Smooth muscle cell (in vitro differentiated cells): ENCODE measurements around the gene PTGS1. TPM values are rescaled to one million over a fixed set of nuclear protein-coding genes. Genes with fewer than 3 reads are reported as not detected.
A peak's percentile ranks its signal among the peaks of the same experiment; 100 is the strongest.

Source experiments
- DNase-seq: peaks from one replicate; lab custom pipeline; 2025; ENCODE audit not compliant: unreplicated experiment; lab: John Stamatoyannopoulos, UW
- H2AFZ ChIP-seq: fragments of 200-600 bp; sonication (generic); 2 replicates; pipeline ENCODE4 v1.6.0; 2016; ENCODE audit warnings: antibody characterized with exemption, low read depth, mild to moderate bottlenecking
- H3F3A ChIP-seq: fragments of 200-600 bp; sonication (generic); 2 replicates; pipeline ENCODE4 v1.6.0; 2017; ENCODE audit warnings: antibody characterized with exemption, low read depth
- H3K27ac ChIP-seq: fragments of 200-600 bp; sonication (generic); 2 replicates; pipeline ENCODE4 v1.5.1; 2016; ENCODE audit warnings: low read depth, mild to moderate bottlenecking
- H3K27me3 ChIP-seq: fragments of 200-600 bp; sonication (generic); 2 replicates; pipeline ENCODE4 v1.6.1; 2016; ENCODE audit warnings: low read depth, mild to moderate bottlenecking
- H3K36me3 ChIP-seq: fragments of 200-600 bp; sonication (generic); 2 replicates; pipeline ENCODE4 v1.5.1; 2016; ENCODE audit warnings: low read depth
- H3K4me1 ChIP-seq: fragments of 200-600 bp; sonication (generic); 2 replicates; pipeline ENCODE4 v1.5.1; 2016; ENCODE audit warnings: low read depth
- H3K4me2 ChIP-seq: fragments of 200-600 bp; sonication (generic); 2 replicates; pipeline ENCODE4 v1.6.0; 2016; ENCODE audit warnings: mild to moderate bottlenecking
- H3K4me3 ChIP-seq: fragments of 200-600 bp; sonication (generic); 2 replicates; pipeline ENCODE4 v1.5.1; 2016; ENCODE audit warnings: mild to moderate bottlenecking
- H3K79me2 ChIP-seq: fragments of 200-600 bp; sonication (generic); 2 replicates; pipeline ENCODE4 v1.6.0; 2016; ENCODE audit warnings: low read depth, mild to moderate bottlenecking
- H3K9ac ChIP-seq: fragments of 200-600 bp; sonication (generic); 2 replicates; pipeline ENCODE4 v1.6.0; 2016; ENCODE audit warnings: low read depth
- H3K9me3 ChIP-seq: fragments of 200-600 bp; sonication (generic); replicated peaks from 2 replicates; pipeline ENCODE4 v1.5.1; 2016; ENCODE audit warnings: low read depth
- H4K20me1 ChIP-seq: fragments of 200-600 bp; sonication (generic); 2 replicates; pipeline ENCODE4 v1.6.0; 2016; ENCODE audit warnings: low read depth
- CTCF ChIP-seq: fragments of 200-600 bp; sonication (generic); IDR thresholded peaks from 2 replicates; pipeline ENCODE4 v1.5.1; 2017; ENCODE audit warnings: borderline replicate concordance, mild to moderate bottlenecking, antibody characterized with exemption; ENCODE audit not compliant: insufficient read depth, poor library complexity, severe bottlenecking
- WGBS: methylation state at CpG from one replicate; pipeline ENCODE4 v1.1.7; 2016; ENCODE audit warnings: low lambda C conversion rate; 5-methylcytosine and 5-hydroxymethylcytosine counted together
- polyA plus RNA-seq: library from polyadenylated mRNA; unstranded; fragments of >200 nt; fragmentation: Nextera tagmentation; extraction: Ambion mirVana; gene quantifications from 2 replicates; pipeline ENCODE4 v1.2.1, GENCODE V29; 2016
- total RNA-seq: library from RNA; depleted of rRNA; stranded (reverse); fragments of >200 nt; gene quantifications from 2 replicates; pipeline ENCODE4 v1.2.3, GENCODE V29; 2014

PTGS1 gene
- total and polyA plus RNA-seq, 2 experiments from 2014 or later, result 0.06 to 2.3 TPM

DNA sequence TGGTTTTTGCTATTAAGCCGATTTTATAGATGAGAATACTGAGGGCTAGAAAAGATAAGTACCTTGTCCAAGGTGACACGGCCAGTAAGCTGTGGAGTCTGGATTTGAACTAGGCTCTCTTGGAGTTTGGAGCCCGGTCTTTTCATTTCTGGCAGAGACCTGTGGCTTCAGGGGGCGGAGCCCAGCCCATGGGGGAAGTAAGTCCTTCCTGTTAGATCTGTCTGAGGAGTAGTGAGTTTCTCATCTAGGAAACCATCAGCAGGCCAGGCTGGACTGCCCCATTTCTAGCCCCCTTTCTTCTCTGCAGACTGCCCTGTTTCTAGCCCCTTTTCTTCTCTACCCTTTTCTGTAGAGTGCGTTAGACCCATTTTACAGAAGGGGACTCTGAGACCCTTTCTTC, 521 bp upstream of the PTGS1 start:
- no peak overlapping the region for H3K9ac ChIP-seq

GRCh38 chr9:122371846-122372245, 1.0 kb downstream of the PTGS1 start:
- Histone ChIP-seq H3K9ac (no peak overlapping the region), H3K4me1 (peaks cover 10% of the 10 kb centered on the region), H3F3A (no peaks in the 10 kb centered on the region), H2AFZ (no peak overlapping the region), H3K79me2 (no peaks in the 10 kb centered on the region), H3K4me3 (no peak overlapping the region), H3K4me2 (no peak overlapping the region), H3K36me3 (no peaks in the 10 kb centered on the region), H3K9me3 (no peaks in the 10 kb centered on the region), H3K27ac (no peak overlapping the region), H3K27me3 (peaks cover 24% of the 10 kb centered on the region), H4K20me1 (no peaks in the 10 kb centered on the region)
- no peak for DNase-seq
- 89% methylated on average over 8 of the region's 8 CpGs for WGBS
- no peak for TF ChIP-seq CTCF

More for the DNA sequence above, 521 bp upstream of the PTGS1 start:
- Histone ChIP-seq H3F3A (no peaks in the 10 kb centered on the region), H3K36me3 (no peaks in the 10 kb centered on the region), H3K4me2 (peak overlapping the region; percentile 86), H4K20me1 (no peaks in the 10 kb centered on the region), H3K27me3 (peaks cover 24% of the 10 kb centered on the region), H3K27ac (no peak overlapping the region), H3K4me3 (no peak overlapping the region), H3K79me2 (no peaks in the 10 kb centered on the region), H3K4me1 (peaks cover 1% of the 10 kb centered on the region), H2AFZ (no peak overlapping the region), H3K9me3 (no peaks in the 10 kb centered on the region)
- TF ChIP-seq CTCF, result no peak
- DNase-seq, result no peak
- WGBS, result 68% methylated on average over 5 of the region's 5 CpGs

- no peaks in the 10 kb centered on the region for H3K36me3 ChIP-seq
- no peak overlapping the region for H3K9ac ChIP-seq
- WGBS, result 89% methylated on average over 19 of the region's 19 CpGs
- peaks cover 24% of the 10 kb centered on the region for H3K27me3 ChIP-seq
- no peak overlapping the region for H3K4me3 ChIP-seq
- no peak for DNase-seq
- H3K9me3 ChIP-seq, result no peaks in the 10 kb centered on the region
- no peak overlapping the region for H2AFZ ChIP-seq
- H4K20me1 ChIP-seq, result no peaks in the 10 kb centered on the region
- H3K27ac ChIP-seq, result no peak overlapping the region
- H3K4me1 ChIP-seq, result peaks cover 10% of the 10 kb centered on the region
- no peak overlapping the region for H3K4me2 ChIP-seq
- H3K79me2 ChIP-seq, result no peaks in the 10 kb centered on the region
- no peak for TF ChIP-seq CTCF
- no peaks in the 10 kb centered on the region for H3F3A ChIP-seq
Observed at GRCh38 chr9:122372856-122373845, 2.3 kb downstream of the PTGS1 start.
